Chondrocyte (in vitro differentiated cells): ENCODE results near the gene DPYSL5. TPM values are rescaled to one million over a fixed set of nuclear protein-coding genes. Genes with fewer than 3 reads are reported as not detected.

Experiments used
- DNase-seq: peaks from one replicate; pipeline ENCODE4 v3.0.0; 2021; ENCODE audit warnings: mixed read lengths, low spot score
- H3K27ac Mint-ChIP-seq: one replicate; pipeline ENCODE4 v1.8.0; 2021; ENCODE audit warnings: mild to moderate bottlenecking, moderate library complexity, mixed read lengths; ENCODE audit not compliant: unreplicated experiment
- H3K27me3 Mint-ChIP-seq: 2 replicates; pipeline ENCODE4 v1.8.0; 2021; ENCODE audit warnings: low read depth, mixed read lengths
- H3K36me3 Mint-ChIP-seq: 2 replicates; pipeline ENCODE4 v1.8.0; 2021; ENCODE audit warnings: low read depth, mixed read lengths
- H3K4me1 Mint-ChIP-seq: 2 replicates; pipeline ENCODE4 v1.8.0; 2021; ENCODE audit warnings: low read depth, mild to moderate bottlenecking, mixed read lengths
- H3K4me3 Mint-ChIP-seq: one replicate; pipeline ENCODE4 v1.8.0; 2021; ENCODE audit warnings: mild to moderate bottlenecking, moderate library complexity, mixed read lengths; ENCODE audit not compliant: unreplicated experiment
- H3K9me3 Mint-ChIP-seq: 2 replicates; pipeline ENCODE4 v1.8.0; 2021; ENCODE audit warnings: low read depth, mixed read lengths
- total RNA-seq: library from RNA; stranded (reverse); gene quantifications from 3 replicates; pipeline ENCODE4 v1.2.1, GENCODE V29; 2021
- TF ChIP-seq, protein P1 (sequence below): fragments of 200-600 bp; sonication (generic); IDR thresholded peaks from 2 replicates; pipeline ENCODE4 v1.5.0; 2021; ENCODE audit warnings: antibody characterized with exemption, mild to moderate bottlenecking, moderate library complexity

Gene DPYSL5
- total RNA-seq, 1 donor from 2014 or later, result 0.25 TPM

DNA sequence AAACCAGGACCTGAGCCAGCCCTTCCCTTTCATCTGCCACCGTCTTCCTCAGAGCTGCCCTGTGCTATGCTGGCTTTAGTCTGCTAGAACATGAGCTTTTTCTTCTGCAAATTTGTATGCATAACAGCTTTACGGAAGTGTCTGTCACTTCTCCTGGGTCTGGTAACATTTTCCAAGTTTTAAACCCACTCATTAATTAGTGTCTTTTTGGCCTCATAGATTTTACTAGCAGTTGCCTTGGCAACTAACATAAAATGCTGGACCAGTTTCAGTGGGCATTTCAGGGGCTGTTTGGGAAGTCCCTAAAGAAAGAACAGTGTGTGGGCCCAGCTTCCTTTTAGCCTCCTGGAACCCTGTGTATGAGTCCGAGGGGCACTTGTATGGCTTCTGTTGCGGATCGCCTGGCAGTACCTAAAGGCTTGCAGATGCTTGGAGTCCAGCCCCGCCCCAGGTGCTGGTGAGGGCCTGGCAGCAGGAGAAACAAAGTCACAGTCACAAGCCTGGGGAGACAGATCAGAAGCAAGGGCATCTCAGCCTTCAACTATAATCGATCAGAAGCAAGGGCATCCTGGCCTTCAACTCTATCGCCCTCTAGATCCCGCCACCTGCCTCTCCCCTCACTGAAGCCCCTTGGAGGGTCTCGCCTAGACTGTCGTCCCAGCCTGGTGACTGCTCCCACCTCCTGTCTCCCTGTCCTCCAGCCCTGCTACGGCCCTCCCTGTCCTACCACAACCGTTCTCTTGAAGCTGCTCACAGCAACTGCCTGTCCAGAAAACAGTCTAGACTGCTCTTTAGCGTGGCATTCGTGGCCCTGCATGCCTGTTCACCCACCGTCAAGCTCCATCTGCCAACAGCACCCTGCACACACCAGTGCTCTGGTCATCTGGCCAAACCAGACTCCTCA, 85.8 kb downstream of the DPYSL5 start:
- DNase-seq, result no peak
- no peak overlapping the region for H3K27ac Mint-ChIP-seq

DNA sequence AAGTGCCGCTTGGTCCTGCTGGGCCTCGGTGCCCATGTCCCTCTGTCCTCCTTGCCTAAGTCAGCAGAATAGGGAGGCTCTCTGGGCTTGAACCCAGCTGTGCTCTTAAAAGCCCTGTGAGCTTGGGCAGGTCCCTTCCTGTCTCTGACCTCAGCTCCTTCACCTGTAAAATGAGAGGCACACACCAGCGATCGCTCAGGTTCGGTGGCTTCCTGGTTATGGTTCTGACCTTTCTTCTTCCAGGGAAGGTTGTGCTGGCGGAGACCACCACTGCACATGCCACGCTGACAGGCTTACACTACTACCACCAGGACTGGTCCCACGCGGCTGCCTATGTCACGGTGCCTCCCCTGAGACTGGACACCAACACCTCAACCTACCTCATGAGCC, 86.4 kb downstream of the DPYSL5 start:
- H3K4me1 Mint-ChIP-seq, result no peaks in the 10 kb centered on the region
- H3K27me3 Mint-ChIP-seq, result peaks cover 22% of the 10 kb centered on the region
- no peak overlapping the region for H3K27ac Mint-ChIP-seq

More for the DNA sequence above, 85.8 kb downstream of the DPYSL5 start:
- TF ChIP-seq, protein P1, sequence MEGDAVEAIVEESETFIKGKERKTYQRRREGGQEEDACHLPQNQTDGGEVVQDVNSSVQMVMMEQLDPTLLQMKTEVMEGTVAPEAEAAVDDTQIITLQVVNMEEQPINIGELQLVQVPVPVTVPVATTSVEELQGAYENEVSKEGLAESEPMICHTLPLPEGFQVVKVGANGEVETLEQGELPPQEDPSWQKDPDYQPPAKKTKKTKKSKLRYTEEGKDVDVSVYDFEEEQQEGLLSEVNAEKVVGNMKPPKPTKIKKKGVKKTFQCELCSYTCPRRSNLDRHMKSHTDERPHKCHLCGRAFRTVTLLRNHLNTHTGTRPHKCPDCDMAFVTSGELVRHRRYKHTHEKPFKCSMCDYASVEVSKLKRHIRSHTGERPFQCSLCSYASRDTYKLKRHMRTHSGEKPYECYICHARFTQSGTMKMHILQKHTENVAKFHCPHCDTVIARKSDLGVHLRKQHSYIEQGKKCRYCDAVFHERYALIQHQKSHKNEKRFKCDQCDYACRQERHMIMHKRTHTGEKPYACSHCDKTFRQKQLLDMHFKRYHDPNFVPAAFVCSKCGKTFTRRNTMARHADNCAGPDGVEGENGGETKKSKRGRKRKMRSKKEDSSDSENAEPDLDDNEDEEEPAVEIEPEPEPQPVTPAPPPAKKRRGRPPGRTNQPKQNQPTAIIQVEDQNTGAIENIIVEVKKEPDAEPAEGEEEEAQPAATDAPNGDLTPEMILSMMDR, result no peak
- Mint-ChIP-seq H3K4me1 (no peaks in the 10 kb centered on the region), H3K9me3 (no peaks in the 10 kb centered on the region), H3K27me3 (peaks cover 20% of the 10 kb centered on the region), H3K4me3 (no peak overlapping the region), H3K36me3 (no peaks in the 10 kb centered on the region)

DNA sequence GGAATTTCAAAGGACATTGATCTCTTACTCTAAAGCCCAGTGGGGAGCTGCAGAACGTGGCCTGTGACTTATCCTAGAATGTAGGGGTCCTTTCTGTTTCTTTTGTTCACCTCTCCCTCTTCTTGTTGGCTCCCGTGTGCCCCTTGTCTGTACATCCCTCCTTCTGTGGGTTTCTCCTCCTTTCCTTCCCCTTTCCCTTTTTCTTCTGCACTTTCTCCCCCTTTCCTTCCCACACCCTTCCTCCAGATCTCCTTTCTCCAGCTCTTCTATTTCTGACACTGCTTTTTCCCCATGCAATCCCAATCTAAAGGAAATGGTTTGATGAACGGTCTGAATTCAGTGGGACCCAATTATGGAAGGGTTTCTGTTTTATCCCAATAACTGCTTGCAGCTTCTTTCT, 87.1 kb downstream of the DPYSL5 start:
- Mint-ChIP-seq H3K27me3 (peaks cover 24% of the 10 kb centered on the region), H3K9me3 (no peaks in the 10 kb centered on the region), H3K36me3 (no peaks in the 10 kb centered on the region), H3K27ac (no peak overlapping the region), H3K4me3 (no peak overlapping the region), H3K4me1 (no peaks in the 10 kb centered on the region)
- DNase-seq, result no peak
- TF ChIP-seq, protein P1, result no peak

More for the DNA sequence above, 86.4 kb downstream of the DPYSL5 start:
- Mint-ChIP-seq H3K9me3 (no peaks in the 10 kb centered on the region), H3K36me3 (no peaks in the 10 kb centered on the region), H3K4me3 (no peak overlapping the region)
- TF ChIP-seq, protein P1, result no peak
- no peak for DNase-seq

DNA sequence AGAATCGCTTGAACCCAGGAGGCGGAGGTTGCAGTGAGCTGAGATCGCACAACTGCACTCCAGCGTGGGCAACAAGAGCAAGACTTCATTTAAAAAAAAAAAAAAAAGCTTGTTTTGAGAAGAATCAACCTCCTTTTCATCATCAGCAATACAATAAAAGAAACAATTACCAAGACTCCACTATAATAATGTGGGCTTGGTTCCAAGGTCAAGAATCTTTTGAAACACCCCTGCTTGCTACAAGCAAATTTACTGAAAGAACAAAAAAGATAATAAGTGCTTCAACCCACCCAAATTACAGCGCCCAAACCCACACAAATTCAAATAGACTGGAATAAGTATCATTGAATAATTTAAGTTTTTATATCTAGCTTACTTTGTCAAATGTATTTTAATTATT, 88.9 kb downstream of the DPYSL5 start:
- no peak for DNase-seq
- Mint-ChIP-seq H3K4me3 (no peak overlapping the region), H3K9me3 (no peaks in the 10 kb centered on the region), H3K36me3 (no peaks in the 10 kb centered on the region), H3K4me1 (no peaks in the 10 kb centered on the region), H3K27me3 (peaks cover 26% of the 10 kb centered on the region), H3K27ac (no peak overlapping the region)
- TF ChIP-seq, protein P1, result no peak

DNA sequence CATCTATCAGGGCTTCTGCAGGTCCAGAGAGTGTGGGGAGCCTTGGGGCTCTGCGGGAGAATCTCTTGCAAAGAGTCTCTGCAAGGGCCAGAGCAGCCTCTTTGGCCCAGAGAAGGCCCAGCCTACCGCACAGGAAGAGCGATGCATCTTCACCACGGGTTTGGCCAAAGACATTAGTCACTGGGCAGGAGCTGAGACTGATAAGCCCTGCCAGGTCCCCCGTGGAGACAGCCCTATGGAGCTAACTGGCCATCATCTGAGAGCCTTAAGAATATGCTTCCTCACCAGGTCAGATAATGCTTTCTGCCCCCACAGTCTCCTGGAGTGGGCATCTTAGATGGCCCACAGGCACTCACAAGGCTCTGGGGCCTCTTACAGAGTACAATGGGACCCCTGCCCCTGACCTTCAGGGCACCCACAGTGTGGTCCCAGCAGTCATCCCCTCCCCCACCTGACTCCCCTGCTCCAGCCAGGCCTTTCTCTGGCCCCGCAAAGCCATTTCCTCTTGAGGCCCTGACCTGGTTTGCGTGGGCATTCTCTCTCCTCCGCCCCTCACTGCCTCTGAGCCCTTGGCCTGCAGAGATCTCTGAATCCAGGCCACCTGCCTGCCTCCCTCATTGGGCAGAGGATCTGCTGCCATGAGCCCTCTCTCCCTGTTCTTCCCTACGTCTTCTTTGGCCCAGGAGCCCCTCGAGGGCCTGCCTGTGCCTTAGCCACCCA, 90.6 kb downstream of the DPYSL5 start:
- Mint-ChIP-seq H3K27ac (no peak overlapping the region), H3K9me3 (no peaks in the 10 kb centered on the region), H3K27me3 (peaks cover 23% of the 10 kb centered on the region), H3K4me1 (no peaks in the 10 kb centered on the region), H3K36me3 (no peaks in the 10 kb centered on the region), H3K4me3 (no peak overlapping the region)
- no peak for DNase-seq
- TF ChIP-seq, protein P1, result no peak
